HepG2 (cell line): ENCODE measurements around the gene TAT. TPM values are rescaled to one million over a fixed set of nuclear protein-coding genes. Genes with fewer than 3 reads are reported as not detected.
A peak's percentile ranks its signal among the peaks of the same experiment; 100 is the strongest.

Experiments
- ATF7 ChIP-seq, 2 experiments: fragments of 450-650 bp in 1 of 2; sonication (generic) in 1 of 2; formaldehyde crosslinking in 1 of 2; IDR thresholded peaks; 2 replicates each; pipeline versions ENCODE4 v1.4.0 to v1.6.1; 2016 to 2020; ENCODE audit warnings: antibody characterized with exemption in 1 of 2, mild to moderate bottlenecking in 1 of 2, missing genetic modification reagents in 1 of 2
- BHLHE40 ChIP-seq: IDR thresholded peaks from 2 replicates; pipeline ENCODE4 v1.6.1; 2011; ENCODE audit warnings: low read length, improper control_type of control experiment
- CHD4 ChIP-seq: fragments of 200-600 bp; sonication (generic); IDR thresholded peaks from 2 replicates; pipeline ENCODE4 v1.7.0; 2017; ENCODE audit warnings: mild to moderate bottlenecking, low read length, borderline replicate concordance
- ESRRA ChIP-seq: sonication (generic); formaldehyde crosslinking; IDR thresholded peaks from 2 replicates; pipeline ENCODE4 v1.5.1; 2020; ENCODE audit warnings: mild to moderate bottlenecking, low read depth, missing genetic modification reagents
- FOXJ3 ChIP-seq: sonication (generic); formaldehyde crosslinking; IDR thresholded peaks from 2 replicates; pipeline ENCODE4 v1.4.0; 2020; ENCODE audit warnings: missing genetic modification reagents, mild to moderate bottlenecking, borderline replicate concordance
- MAFF ChIP-seq: IDR thresholded peaks from 2 replicates; pipeline ENCODE4 v1.6.1; 2011; ENCODE audit warnings: low read depth, low read length, improper control_type of control experiment
- ZNF101 ChIP-seq: sonication (generic); formaldehyde crosslinking; IDR thresholded peaks from 2 replicates; pipeline ENCODE4 v1.4.0; 2020; ENCODE audit warnings: mild to moderate bottlenecking, low read depth, missing genetic modification reagents, borderline replicate concordance
- ZNF205 ChIP-seq: IDR thresholded peaks from 2 replicates; pipeline ENCODE4 v1.6.1; 2018; ENCODE audit warnings: missing biosample characterization, missing genetic modification reagents
- ZNF530 ChIP-seq: sonication (generic); formaldehyde crosslinking; IDR thresholded peaks from 2 replicates; pipeline ENCODE4 v1.5.0; 2020; ENCODE audit warnings: low read depth, mild to moderate bottlenecking, missing genetic modification reagents
- ZNF614 ChIP-seq: IDR thresholded peaks from 2 replicates; pipeline ENCODE4 v1.6.1; 2018; ENCODE audit warnings: missing biosample characterization, missing genetic modification reagents, inconsistent platforms, borderline replicate concordance
- polyA plus RNA-seq, 8 experiments: library from polyadenylated mRNA; depleted of rRNA in 3 of 8; stranded (reverse) in 7 of 8; unstranded in 1 of 8; fragments of >200 nt; fragmentation: Illumina TruSeq in 4 of 8; extraction: Trizol in 4 of 8; gene quantifications; 2 replicates each; pipeline versions ENCODE4 v1.2.1 to v1.2.3, GENCODE V29; 2011 to 2016; ENCODE audit warnings: low read depth in 4 of 8, missing spikeins in 1 of 8, mixed read lengths in 1 of 8; ENCODE audit not compliant: insufficient read depth in 1 of 8
- total RNA-seq, 5 experiments: library from RNA; depleted of rRNA; stranded (reverse); fragments of >200 nt; fragmentation: Illumina TruSeq; extraction: Trizol; gene quantifications; 2 replicates each; pipeline ENCODE4 v1.2.3, GENCODE V29; 2016; ENCODE audit warnings: low read depth in 1 of 5
- TF ChIP-seq, protein P1 (sequence below): sonication (generic); formaldehyde crosslinking; IDR thresholded peaks from 2 replicates; pipeline ENCODE4 v1.4.0; 2020; ENCODE audit warnings: missing genetic modification reagents
- TF ChIP-seq, protein P2 (sequence below): sonication (generic); formaldehyde crosslinking; IDR thresholded peaks from 2 replicates; pipeline ENCODE4 v1.5.0; 2020; ENCODE audit warnings: missing genetic modification reagents
- TF ChIP-seq, protein P3 (sequence below): sonication (generic); formaldehyde crosslinking; IDR thresholded peaks from 2 replicates; pipeline ENCODE4 v1.4.0; 2020; ENCODE audit warnings: missing genetic modification reagents, borderline replicate concordance
- TF ChIP-seq, protein P4 (sequence below): sonication (generic); formaldehyde crosslinking; IDR thresholded peaks from 2 replicates; pipeline ENCODE4 v1.5.0; 2020; ENCODE audit warnings: missing genetic modification reagents, mild to moderate bottlenecking, borderline replicate concordance

Gene TAT
- total and polyA plus RNA-seq, 2 of the 13 experiments (the other 11 are each of a cell fraction or from before 2014, with no cell fraction given), result 1.6 to 5.8 TPM

DNA sequence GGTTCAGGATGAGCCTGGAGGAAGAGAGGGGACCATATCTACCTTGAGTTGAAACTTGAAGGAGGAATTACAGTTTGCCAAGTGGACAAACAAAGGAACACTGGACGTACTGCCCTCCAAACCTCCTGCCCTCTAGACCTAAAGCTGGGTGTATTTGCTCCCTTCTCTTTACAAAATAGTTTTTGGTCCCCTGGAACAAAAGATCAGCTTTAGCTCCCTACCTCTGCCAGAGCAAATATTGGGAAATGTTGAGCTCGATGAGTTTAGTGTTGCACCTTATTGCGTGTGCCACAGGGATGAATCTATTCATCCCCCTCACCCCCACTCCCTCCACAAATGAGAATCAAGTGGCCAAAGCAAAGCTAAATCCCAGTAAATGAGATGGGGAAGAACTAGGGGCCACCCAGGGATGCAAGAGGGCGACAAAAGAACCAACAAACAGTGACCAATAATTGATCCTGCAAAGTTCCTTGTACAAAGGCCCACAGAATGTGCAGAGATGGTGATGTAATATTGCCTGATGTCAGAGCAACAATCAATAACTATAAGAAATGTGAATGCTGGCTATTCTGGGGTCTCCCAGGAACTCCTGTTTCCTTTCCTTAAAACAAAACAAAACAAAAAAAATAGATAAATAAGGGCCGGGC, 17.2 kb upstream of the TAT start (continued):
- TF ChIP-seq BHLHE40 (no peak; the same call in 1 of the 2 replicates), MAFF (no peak), ZNF101 (no peak), ZNF205 (CRISPR knock-in tag) (no peak), ESRRA (CRISPR knock-in tag) (peak; percentile 47; the same call in 1 of the 2 replicates), ZNF530 (CRISPR knock-in tag) (no peak), ATF7 (IDR thresholded peaks at IDR 0.05) (peak; percentile 69), ATF7 (CRISPR knock-in tag; IDR thresholded peaks at IDR 0.05) (peak; percentile 56; the same call in 1 of the 2 replicates), ZNF614 (peak; percentile 91), FOXJ3 (CRISPR knock-in tag) (peak; percentile 82; the same call in 1 of the 2 replicates), CHD4 (0 out of 2 replicates have a peak, but pooled peaks have one; percentile 11)
- TF ChIP-seq, protein P1, sequence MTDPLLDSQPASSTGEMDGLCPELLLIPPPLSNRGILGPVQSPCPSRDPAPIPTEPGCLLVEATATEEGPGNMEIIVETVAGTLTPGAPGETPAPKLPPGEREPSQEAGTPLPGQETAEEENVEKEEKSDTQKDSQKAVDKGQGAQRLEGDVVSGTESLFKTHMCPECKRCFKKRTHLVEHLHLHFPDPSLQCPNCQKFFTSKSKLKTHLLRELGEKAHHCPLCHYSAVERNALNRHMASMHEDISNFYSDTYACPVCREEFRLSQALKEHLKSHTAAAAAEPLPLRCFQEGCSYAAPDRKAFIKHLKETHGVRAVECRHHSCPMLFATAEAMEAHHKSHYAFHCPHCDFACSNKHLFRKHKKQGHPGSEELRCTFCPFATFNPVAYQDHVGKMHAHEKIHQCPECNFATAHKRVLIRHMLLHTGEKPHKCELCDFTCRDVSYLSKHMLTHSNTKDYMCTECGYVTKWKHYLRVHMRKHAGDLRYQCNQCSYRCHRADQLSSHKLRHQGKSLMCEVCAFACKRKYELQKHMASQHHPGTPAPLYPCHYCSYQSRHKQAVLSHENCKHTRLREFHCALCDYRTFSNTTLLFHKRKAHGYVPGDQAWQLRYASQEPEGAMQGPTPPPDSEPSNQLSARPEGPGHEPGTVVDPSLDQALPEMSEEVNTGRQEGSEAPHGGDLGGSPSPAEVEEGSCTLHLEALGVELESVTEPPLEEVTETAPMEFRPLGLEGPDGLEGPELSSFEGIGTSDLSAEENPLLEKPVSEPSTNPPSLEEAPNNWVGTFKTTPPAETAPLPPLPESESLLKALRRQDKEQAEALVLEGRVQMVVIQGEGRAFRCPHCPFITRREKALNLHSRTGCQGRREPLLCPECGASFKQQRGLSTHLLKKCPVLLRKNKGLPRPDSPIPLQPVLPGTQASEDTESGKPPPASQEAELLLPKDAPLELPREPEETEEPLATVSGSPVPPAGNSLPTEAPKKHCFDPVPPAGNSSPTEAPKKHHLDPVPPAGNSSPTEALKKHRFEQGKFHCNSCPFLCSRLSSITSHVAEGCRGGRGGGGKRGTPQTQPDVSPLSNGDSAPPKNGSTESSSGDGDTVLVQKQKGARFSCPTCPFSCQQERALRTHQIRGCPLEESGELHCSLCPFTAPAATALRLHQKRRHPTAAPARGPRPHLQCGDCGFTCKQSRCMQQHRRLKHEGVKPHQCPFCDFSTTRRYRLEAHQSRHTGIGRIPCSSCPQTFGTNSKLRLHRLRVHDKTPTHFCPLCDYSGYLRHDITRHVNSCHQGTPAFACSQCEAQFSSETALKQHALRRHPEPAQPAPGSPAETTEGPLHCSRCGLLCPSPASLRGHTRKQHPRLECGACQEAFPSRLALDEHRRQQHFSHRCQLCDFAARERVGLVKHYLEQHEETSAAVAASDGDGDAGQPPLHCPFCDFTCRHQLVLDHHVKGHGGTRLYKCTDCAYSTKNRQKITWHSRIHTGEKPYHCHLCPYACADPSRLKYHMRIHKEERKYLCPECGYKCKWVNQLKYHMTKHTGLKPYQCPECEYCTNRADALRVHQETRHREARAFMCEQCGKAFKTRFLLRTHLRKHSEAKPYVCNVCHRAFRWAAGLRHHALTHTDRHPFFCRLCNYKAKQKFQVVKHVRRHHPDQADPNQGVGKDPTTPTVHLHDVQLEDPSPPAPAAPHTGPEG (CRISPR knock-in tag), result no peak
- TF ChIP-seq, protein P2, sequence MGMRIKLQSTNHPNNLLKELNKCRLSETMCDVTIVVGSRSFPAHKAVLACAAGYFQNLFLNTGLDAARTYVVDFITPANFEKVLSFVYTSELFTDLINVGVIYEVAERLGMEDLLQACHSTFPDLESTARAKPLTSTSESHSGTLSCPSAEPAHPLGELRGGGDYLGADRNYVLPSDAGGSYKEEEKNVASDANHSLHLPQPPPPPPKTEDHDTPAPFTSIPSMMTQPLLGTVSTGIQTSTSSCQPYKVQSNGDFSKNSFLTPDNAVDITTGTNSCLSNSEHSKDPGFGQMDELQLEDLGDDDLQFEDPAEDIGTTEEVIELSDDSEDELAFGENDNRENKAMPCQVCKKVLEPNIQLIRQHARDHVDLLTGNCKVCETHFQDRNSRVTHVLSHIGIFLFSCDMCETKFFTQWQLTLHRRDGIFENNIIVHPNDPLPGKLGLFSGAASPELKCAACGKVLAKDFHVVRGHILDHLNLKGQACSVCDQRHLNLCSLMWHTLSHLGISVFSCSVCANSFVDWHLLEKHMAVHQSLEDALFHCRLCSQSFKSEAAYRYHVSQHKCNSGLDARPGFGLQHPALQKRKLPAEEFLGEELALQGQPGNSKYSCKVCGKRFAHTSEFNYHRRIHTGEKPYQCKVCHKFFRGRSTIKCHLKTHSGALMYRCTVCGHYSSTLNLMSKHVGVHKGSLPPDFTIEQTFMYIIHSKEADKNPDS, result no peak
- TF ChIP-seq, protein P3, sequence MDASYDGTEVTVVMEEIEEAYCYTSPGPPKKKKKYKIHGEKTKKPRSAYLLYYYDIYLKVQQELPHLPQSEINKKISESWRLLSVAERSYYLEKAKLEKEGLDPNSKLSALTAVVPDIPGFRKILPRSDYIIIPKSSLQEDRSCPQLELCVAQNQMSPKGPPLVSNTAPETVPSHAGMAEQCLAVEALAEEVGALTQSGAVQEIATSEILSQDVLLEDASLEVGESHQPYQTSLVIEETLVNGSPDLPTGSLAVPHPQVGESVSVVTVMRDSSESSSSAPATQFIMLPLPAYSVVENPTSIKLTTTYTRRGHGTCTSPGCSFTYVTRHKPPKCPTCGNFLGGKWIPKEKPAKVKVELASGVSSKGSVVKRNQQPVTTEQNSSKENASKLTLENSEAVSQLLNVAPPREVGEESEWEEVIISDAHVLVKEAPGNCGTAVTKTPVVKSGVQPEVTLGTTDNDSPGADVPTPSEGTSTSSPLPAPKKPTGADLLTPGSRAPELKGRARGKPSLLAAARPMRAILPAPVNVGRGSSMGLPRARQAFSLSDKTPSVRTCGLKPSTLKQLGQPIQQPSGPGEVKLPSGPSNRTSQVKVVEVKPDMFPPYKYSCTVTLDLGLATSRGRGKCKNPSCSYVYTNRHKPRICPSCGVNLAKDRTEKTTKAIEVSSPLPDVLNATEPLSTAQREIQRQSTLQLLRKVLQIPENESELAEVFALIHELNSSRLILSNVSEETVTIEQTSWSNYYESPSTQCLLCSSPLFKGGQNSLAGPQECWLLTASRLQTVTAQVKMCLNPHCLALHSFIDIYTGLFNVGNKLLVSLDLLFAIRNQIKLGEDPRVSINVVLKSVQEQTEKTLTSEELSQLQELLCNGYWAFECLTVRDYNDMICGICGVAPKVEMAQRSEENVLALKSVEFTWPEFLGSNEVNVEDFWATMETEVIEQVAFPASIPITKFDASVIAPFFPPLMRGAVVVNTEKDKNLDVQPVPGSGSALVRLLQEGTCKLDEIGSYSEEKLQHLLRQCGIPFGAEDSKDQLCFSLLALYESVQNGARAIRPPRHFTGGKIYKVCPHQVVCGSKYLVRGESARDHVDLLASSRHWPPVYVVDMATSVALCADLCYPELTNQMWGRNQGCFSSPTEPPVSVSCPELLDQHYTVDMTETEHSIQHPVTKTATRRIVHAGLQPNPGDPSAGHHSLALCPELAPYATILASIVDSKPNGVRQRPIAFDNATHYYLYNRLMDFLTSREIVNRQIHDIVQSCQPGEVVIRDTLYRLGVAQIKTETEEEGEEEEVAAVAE (CRISPR knock-in tag), result peak; percentile 73; the same call in 1 of the 2 replicates
- TF ChIP-seq, protein P4, sequence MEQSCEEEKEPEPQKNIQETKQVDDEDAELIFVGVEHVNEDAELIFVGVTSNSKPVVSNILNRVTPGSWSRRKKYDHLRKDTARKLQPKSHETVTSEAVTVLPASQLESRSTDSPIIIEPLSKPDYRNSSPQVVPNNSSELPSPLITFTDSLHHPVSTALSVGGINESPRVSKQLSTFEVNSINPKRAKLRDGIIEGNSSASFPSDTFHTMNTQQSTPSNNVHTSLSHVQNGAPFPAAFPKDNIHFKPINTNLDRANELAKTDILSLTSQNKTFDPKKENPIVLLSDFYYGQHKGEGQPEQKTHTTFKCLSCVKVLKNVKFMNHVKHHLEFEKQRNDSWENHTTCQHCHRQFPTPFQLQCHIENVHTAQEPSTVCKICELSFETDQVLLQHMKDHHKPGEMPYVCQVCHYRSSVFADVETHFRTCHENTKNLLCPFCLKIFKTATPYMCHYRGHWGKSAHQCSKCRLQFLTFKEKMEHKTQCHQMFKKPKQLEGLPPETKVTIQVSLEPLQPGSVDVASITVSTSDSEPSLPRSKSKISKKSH, result no peak
